GM23338 (cell line): ENCODE data around the gene MACO1. TPM values are rescaled to one million over a fixed set of nuclear protein-coding genes. Genes with fewer than 3 reads are reported as not detected.

Experiments
- ATAC-seq: fragments of 200-7000 bp; cut with Tn5 transposase; 3 replicates; pipeline ENCODE4 v1.9.1; 2020
- DNase-seq: peaks from one replicate; pipeline ENCODE4 v3.0.0-alpha.2; 2015; ENCODE audit warnings: low spot score
- H2AFZ ChIP-seq: fragments of 200-600 bp; sonication (generic); 2 replicates; pipeline ENCODE4 v1.8.0; 2016; ENCODE audit warnings: antibody characterized with exemption, mild to moderate bottlenecking, moderate library complexity
- H3F3A ChIP-seq: fragments of 200-600 bp; sonication (generic); replicated peaks from 2 replicates; pipeline ENCODE4 v1.8.0; 2017; ENCODE audit warnings: antibody characterized with exemption, mixed run types, low read depth
- H3K27ac ChIP-seq: fragments of 200-600 bp; sonication (generic); 2 replicates; pipeline ENCODE4 v1.6.1; 2016; ENCODE audit warnings: low read depth
- H3K27me3 ChIP-seq: fragments of 200-600 bp; sonication (generic); 2 replicates; pipeline ENCODE4 v1.8.0; 2016; ENCODE audit warnings: mild to moderate bottlenecking, mixed run types, moderate library complexity; ENCODE audit not compliant: insufficient read depth
- H3K36me3 ChIP-seq: fragments of 200-600 bp; sonication (generic); 2 replicates; pipeline ENCODE4 v1.8.0; 2016; ENCODE audit warnings: mild to moderate bottlenecking; ENCODE audit not compliant: insufficient read depth
- H3K4me1 ChIP-seq: fragments of 200-600 bp; sonication (generic); 2 replicates; pipeline ENCODE4 v1.8.0; 2016; ENCODE audit warnings: mild to moderate bottlenecking, moderate library complexity; ENCODE audit not compliant: insufficient read depth
- H3K4me2 ChIP-seq: fragments of 200-600 bp; sonication (generic); 2 replicates; pipeline ENCODE4 v1.7.1; 2017; ENCODE audit warnings: mixed run types
- H3K4me3 ChIP-seq: fragments of 200-600 bp; sonication (generic); 2 replicates; pipeline ENCODE4 v1.6.1; 2016; ENCODE audit warnings: mixed run types
- H3K79me2 ChIP-seq: fragments of 200-600 bp; sonication (generic); replicated peaks from 2 replicates; pipeline ENCODE4 v1.8.0; 2017; ENCODE audit warnings: mild to moderate bottlenecking; ENCODE audit not compliant: insufficient read depth
- H3K9me2 ChIP-seq: fragments of 200-600 bp; sonication (generic); 2 replicates; pipeline ENCODE4 v1.8.0; 2017; ENCODE audit not compliant: insufficient read depth
- H4K20me1 ChIP-seq: fragments of 200-600 bp; sonication (generic); replicated peaks from 2 replicates; pipeline ENCODE4 v1.8.0; 2017; ENCODE audit warnings: mild to moderate bottlenecking; ENCODE audit not compliant: insufficient read depth
- H3K27ac Mint-ChIP-seq: 2 replicates; pipeline ENCODE4 v1.8.0; 2020; ENCODE audit warnings: inconsistent platforms, mild to moderate bottlenecking, moderate library complexity, mixed read lengths
- H3K27me3 Mint-ChIP-seq: 3 replicates; pipeline ENCODE4 v1.8.0; 2022; ENCODE audit warnings: low read depth, mild to moderate bottlenecking, moderate library complexity, mixed read lengths, inconsistent platforms; ENCODE audit not compliant: insufficient read depth, poor library complexity
- H3K36me3 Mint-ChIP-seq: 3 replicates; pipeline ENCODE4 v1.8.0; 2021; ENCODE audit warnings: low read depth, mild to moderate bottlenecking, inconsistent platforms, moderate library complexity, mixed read lengths
- H3K4me1 Mint-ChIP-seq: 3 replicates; pipeline ENCODE4 v1.8.0; 2020; ENCODE audit warnings: mild to moderate bottlenecking, inconsistent platforms, mixed read lengths
- H3K4me3 Mint-ChIP-seq: 3 replicates; pipeline ENCODE4 v1.8.0; 2021; ENCODE audit warnings: moderate library complexity, mild to moderate bottlenecking, inconsistent platforms, mixed read lengths
- H3K9me3 Mint-ChIP-seq: 3 replicates; pipeline ENCODE4 v1.8.0; 2020; ENCODE audit warnings: moderate library complexity, mild to moderate bottlenecking, inconsistent platforms, mixed read lengths
- CTCF ChIP-seq, 2 experiments: fragments of 200-600 bp in 1 of 2; sonication (generic) in 1 of 2; conservative IDR thresholded peaks; 2 replicates each; pipeline versions ENCODE4 v1.5.1 to v1.6.1; 2016 to 2017; ENCODE audit warnings: antibody characterized with exemption in 2 of 2, low read depth in 2 of 2, mild to moderate bottlenecking in 2 of 2, moderate library complexity in 1 of 2
- EZH2 ChIP-seq: fragments of 200-600 bp; sonication (generic); IDR thresholded peaks from one replicate; pipeline ENCODE4 v1.8.0; 2017; ENCODE audit warnings: antibody characterized with exemption, mild to moderate bottlenecking, low read depth; ENCODE audit not compliant: unreplicated experiment
- JUNB ChIP-seq: IDR thresholded peaks from one replicate; pipeline ENCODE4 v1.6.1; 2016; ENCODE audit warnings: antibody characterized with exemption; ENCODE audit not compliant: unreplicated experiment
- ZNF114 ChIP-seq: fragments of 250-450 bp; sonication (Bioruptor Pico); IDR thresholded peaks from 2 replicates; pipeline ENCODE4 v1.5.0; 2020; ENCODE audit warnings: mild to moderate bottlenecking, moderate library complexity
- ZNF331 ChIP-seq: fragments of 250-450 bp; sonication (Bioruptor Pico); IDR thresholded peaks from 2 replicates; pipeline ENCODE4 v1.5.0; 2020; ENCODE audit warnings: low read depth, mild to moderate bottlenecking, moderate library complexity
- ZNF462 ChIP-seq: fragments of 250-450 bp; sonication (Bioruptor Pico); IDR thresholded peaks from 2 replicates; pipeline ENCODE4 v1.5.0; 2020; ENCODE audit warnings: mild to moderate bottlenecking, moderate library complexity
- polyA plus RNA-seq: library from polyadenylated mRNA; unstranded; fragments of >200 nt; fragmentation: Nextera tagmentation; extraction: Ambion mirVana; gene quantifications from 2 replicates; pipeline ENCODE4 v1.2.1, GENCODE V29; 2016
- total RNA-seq: library from RNA; depleted of rRNA; stranded (reverse); fragments of >200 nt; shearing (Covaris generic); gene quantifications from 2 replicates; pipeline ENCODE4 v1.2.3, GENCODE V29; 2014

Gene MACO1
- total and polyA plus RNA-seq, 2 experiments from 2014 or later, result 9.8 to 10.6 TPM

- TF ChIP-seq ZNF462, result no peak
These were observed 31.2 kb downstream of the MACO1 start (continued) for GRCh38 chr1:25461849-25462248.

- H3K79me2 ChIP-seq, result no peaks in the 10 kb centered on the region
- no peaks in the 10 kb centered on the region for H3K36me3 ChIP-seq
- no peaks in the 10 kb centered on the region for H4K20me1 ChIP-seq
- DNase-seq, result no peak
- H3K4me1 ChIP-seq, result no peaks in the 10 kb centered on the region
- ATAC-seq, result no peak
- H3K4me2 ChIP-seq, result no peak overlapping the region
- H2AFZ ChIP-seq, result no peak overlapping the region
- Mint-ChIP-seq H3K27ac (no peak overlapping the region), H3K4me1 (no peaks in the 10 kb centered on the region), H3K9me3 (no peaks in the 10 kb centered on the region), H3K4me3 (no peak overlapping the region), H3K27me3 (peaks cover 2% of the 10 kb centered on the region), H3K36me3 (peaks cover 9% of the 10 kb centered on the region)
- no peaks in the 10 kb centered on the region; the same call in 1 of the 2 replicates for H3K9me2 ChIP-seq
- H3K4me3 ChIP-seq, result no peak overlapping the region
- no peak overlapping the region for H3K27ac ChIP-seq
- no peaks in the 10 kb centered on the region for H3K27me3 ChIP-seq
- no peaks in the 10 kb centered on the region for H3F3A ChIP-seq
- no peak for TF ChIP-seq ZNF462
- no peak for TF ChIP-seq EZH2
- no peak for TF ChIP-seq ZNF331 (CRISPR knock-in tag)
- TF ChIP-seq CTCF (conservative IDR thresholded peaks at IDR 0.05; ENCODE audit: low read depth in 2 of 2), result no peak
- TF ChIP-seq JUNB, result no peak
- no peak for TF ChIP-seq ZNF114
These were observed 32.0 kb downstream of the MACO1 start for GRCh38 chr1:25462732-25463131.
